COR-L47 (cell line): Measurements from ENCODE around the gene PALLD.

Experiments
- DNase-seq: peaks from one replicate; lab custom pipeline; 2025; lab: John Stamatoyannopoulos, UW

PALLD gene

GRCh38 chr4:168765726-168766125 lies 268.9 kb downstream of the PALLD start:
- no peak for DNase-seq

GRCh38 chr4:168766604-168767316 lies 269.9 kb downstream of the PALLD start:
- DNase-seq: no peak

- DNase-seq: no peak
Measured at GRCh38 chr4:168769416-168769815, 272.6 kb downstream of the PALLD start.

DNA sequence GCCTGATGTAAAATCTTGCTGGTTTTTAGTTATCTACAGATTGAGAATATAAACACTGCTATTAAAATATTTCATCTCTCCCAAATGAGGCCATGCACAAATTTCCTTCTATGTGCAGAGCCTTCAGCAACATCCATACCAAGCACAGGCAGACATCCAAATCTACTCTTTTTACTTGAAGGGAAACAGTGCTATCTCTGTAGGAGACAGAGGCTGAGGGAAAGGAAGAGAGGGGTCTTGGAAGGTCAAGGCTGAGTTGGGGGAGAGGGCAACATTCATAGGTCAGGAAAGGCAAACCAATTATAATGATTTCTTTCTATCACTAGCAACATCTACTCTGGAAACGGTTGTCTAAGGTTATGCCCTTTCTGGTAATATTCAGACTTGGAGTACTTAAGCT lies 273.0 kb downstream of the PALLD start:
- no peak for DNase-seq

- no peak for DNase-seq
Measured at GRCh38 chr4:168771251-168771650, 274.4 kb downstream of the PALLD start.

GRCh38 chr4:168773388-168774195 lies 276.7 kb downstream of the PALLD start:
- DNase-seq: no peak

DNA sequence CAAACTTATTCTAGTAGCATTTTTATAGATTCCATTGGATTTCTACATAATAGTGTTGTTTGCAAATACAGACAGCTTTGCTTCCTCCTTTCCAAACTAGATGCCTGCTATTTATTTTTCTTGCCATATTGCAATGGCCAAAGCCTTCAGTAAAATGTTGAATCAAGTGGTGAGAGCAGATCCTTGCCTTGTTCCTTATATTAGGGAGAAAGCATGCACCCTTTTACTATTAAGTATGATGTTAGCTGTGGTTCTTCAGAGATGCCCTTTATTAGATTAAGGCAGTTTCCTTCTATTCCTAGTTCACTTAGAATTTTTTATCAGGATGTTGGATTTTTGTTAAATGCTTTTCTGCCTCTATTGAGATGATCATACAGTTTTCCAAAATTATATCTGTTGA lies 279.5 kb downstream of the PALLD start:
- no peak for DNase-seq

DNA sequence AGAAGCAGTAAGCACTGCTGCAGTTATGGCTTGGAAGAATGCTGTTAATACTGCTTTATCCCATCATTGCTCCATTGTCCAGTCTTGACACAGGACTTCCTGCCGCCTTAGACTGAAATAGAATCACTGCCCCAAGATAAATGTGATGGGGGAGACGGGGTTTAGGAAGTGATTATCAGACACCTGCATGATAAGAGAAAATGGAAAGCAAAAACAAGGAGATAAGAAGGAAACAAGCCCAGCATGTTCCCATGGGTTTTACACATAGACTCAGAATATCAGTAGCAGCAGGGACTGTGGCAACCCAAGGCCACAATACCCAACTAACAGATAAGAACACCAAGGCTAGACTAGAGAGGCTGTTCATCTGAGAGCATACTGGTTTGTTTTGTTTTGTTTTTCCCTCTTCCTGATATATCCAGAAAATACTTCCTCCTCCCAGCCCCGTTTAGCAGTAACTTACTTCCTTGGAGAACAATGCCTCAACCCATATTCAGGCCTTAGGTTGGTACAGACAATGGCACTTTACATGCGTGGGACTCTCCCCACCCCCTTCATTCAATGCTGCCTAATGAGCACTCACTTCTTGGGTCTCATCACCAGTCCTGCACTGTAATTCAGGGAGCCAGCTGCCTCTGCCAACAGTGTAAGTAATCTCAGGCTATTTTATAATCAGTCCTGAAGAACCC lies 280.6 kb downstream of the PALLD start:
- no peak for DNase-seq

- no peak for DNase-seq
Measured at GRCh38 chr4:168781341-168781740, 284.5 kb downstream of the PALLD start.

DNA sequence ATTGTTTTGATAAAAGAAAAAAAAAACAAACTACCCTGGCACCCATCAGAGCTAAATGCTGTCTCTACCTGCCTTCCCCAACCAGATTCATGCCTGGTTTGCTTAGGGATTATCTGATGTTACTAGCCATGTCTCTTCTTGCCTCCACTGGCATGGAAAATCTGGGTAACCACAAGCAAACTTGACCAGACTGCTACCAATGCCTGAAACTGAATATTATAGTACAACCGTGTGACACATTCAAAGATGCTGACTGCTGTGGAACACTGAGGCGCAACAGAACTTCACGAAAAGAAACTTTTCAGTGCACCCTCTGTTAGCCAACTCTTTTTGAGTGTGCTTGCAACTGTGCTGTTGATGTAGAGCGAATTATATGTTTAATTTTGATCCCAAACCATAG lies 285.1 kb downstream of the PALLD start:
- DNase-seq: no peak

DNA sequence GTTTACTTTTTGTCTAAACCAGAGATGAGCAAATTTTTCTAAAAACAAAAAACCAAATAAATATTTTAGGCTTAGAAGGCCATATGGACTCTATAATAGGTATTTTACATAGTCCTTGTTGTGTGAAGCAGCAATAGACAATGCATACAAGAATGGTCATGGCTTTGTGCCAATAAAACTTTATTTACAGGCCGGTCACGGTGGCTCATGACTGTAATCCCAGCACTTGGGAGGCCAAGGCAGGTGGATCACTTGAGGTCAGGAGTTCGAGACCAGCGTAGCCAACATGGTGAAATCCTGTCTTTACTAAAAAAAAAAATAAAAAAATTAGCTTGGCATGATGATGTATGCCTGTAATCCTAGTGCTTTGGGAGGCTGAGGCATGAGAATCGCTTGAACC lies 285.6 kb downstream of the PALLD start:
- DNase-seq: no peak

GRCh38 chr4:168784786-168785461 lies 288.1 kb downstream of the PALLD start:
- DNase-seq: no peak

GRCh38 chr4:168787334-168787733 lies 290.5 kb downstream of the PALLD start:
- DNase-seq: no peak

GRCh38 chr4:168787801-168788595 lies 291.1 kb downstream of the PALLD start:
- no peak for DNase-seq

DNA sequence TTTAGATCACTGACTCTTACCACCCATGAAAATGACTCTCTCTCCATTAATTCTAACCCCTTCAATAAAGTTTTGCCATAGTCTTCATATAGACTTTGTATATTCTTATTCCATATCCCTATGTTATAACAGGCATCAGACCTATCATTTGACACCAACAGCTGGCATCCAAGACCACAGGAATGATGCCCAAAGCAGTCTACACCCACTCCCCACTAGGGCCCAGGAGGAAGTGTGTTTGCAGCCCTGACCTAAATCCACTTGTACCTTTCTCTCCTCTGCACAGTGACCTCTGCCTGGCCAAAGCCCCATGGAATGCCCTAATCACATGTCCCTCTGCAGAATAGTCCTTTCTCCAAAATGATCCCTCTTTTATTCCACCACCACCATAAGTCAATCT lies 294.0 kb downstream of the PALLD start:
- DNase-seq: no peak

DNA sequence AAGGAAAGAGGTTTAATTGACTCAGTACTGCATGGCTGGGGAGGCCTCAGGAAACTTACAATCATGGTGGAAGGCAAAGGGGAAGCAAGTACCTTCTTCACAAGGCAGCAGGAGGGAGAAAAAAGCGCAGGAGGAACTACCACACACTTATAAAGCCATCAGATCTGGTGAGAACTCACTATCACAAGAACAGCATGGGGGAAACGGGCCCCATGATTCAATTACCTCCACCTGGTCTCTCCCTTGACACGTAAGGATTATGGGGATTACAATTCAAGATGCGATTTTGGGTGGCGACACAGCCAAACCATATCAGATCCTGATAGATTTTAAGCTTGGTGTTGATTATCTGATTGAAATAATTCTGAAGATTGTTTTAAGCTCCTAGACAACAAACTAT lies 294.5 kb downstream of the PALLD start:
- DNase-seq: no peak

DNA sequence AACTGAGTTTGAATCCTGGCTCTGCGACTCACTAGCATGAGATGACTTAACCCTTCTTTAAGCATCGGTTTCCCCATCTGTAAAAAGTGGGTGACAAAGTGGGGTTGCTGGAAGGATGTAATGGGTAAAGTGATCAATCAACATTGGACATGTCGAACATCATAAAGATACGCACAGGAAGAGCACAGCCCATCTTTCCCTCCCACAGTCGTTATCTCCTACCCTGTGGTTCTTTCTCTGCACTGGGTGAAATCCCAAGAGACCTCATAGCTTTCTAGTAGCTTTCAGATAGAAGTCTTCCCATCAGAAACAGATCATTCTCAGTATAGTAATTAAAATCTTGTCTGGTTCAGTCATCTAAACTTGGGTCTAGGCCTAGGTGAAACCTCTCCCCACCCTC lies 296.7 kb downstream of the PALLD start:
- no peak for DNase-seq

DNA sequence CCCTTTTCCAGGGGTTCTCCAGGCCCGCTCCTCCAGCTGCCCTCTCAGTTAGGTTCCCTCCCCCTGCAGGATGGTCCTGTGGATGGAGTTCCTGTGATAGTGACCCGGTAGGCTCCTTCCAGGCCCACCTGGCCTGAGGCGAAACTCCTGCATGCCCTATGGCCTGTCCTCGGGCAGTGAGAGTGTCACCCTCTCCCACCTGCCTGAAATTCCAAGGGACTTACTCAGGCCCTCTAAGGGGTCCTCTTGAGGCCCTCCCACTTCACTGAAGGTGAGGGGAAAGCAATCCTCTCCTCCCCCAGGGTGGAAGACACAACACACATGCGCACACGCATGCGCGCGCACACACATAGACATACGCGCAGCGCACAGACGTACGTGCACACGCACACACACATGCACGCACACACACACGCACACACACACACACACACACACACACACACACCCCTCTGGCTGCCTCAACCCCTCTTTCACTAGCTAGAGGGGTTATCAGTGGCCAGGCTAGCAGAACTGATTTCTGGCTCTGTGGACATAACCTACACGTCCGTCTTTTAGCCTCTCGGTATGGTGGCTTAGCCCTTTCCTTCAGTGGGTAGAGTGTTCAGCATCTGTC lies 297.3 kb downstream of the PALLD start:
- no peak for DNase-seq

DNA sequence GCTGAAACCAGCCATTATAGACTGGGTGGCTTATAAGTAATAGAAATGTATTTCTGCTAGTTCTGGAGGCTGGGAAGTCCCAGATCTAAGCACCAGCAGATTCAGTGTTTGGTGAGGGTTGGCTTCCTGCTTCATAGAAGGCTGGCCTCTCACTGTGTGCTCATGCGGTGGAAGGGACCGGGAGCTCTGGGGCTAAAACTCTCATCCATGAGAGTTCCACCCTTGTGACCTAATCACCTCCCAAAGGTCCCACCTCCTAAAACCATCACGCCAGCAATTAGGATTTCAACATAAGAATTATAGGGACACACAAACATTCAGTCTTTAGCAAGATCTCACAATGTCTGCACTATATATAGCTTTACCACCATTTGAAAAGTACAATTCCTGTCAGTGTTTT lies 298.0 kb downstream of the PALLD start:
- no peak for DNase-seq

DNA sequence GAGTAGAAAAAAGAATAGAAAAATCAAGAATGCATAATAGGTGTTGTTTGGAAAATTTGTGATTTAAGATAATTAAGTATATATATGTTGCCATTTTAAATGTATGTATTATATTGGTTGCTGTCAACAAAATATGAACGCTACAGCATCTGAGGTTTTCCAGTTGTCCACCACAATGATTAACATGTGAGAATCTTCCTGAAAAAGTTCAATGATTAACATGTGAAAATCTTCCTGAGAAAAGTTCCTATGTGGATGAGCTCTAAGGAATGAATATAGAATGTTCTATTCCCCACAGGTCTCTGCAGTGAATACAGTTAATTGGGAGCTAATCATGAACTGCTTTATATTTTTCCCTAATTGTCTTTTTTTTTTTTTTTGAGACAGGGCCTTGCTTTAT lies 298.5 kb downstream of the PALLD start:
- DNase-seq: no peak
